ENCODE measurements around the gene ZNF385B.

GRCh38 chr2:179447421-179447820 is 414.0 kb downstream of the ZNF385B start:
- TF ChIP-seq CTCF (IDR thresholded peaks at IDR 0.05; ENCODE audit: poor library complexity, severe bottlenecking) = no peak
- TF ChIP-seq POLR2AphosphoS5 (IDR thresholded peaks at IDR 0.05) = no peak
- no peak for TF ChIP-seq REST (IDR thresholded peaks at IDR 0.05; ENCODE audit: borderline replicate concordance)
- no peak for TF ChIP-seq TAF1 (IDR thresholded peaks at IDR 0.05; ENCODE audit: low read depth)
- no peak for TF ChIP-seq EZH2 (IDR thresholded peaks at IDR 0.05; ENCODE audit: borderline replicate concordance, insufficient read depth, low read length, poor library complexity, severe bottlenecking)
- TF ChIP-seq SMC3 (conservative IDR thresholded peaks at IDR 0.05; ENCODE audit: poor library complexity) = no peak
- no peak for TF ChIP-seq EP300 (conservative IDR thresholded peaks at IDR 0.05; ENCODE audit: poor library complexity, severe bottlenecking)

Data from neural cell (in vitro differentiated cells).